Esophagus muscularis mucosa (tissue), 4 donors: ENCODE measurements around the gene SELP. TPM values are rescaled to one million over a fixed set of nuclear protein-coding genes. Genes with fewer than 3 reads are reported as not detected.
A peak's percentile ranks its signal among the peaks of the same experiment; 100 is the strongest.

Experiments
- DNase-seq: peaks from one replicate; pipeline ENCODE4 v3.0.0-alpha.2; 2017; ENCODE audit errors: extremely low spot score
- H3K27ac ChIP-seq, 4 donors: fragments of 200-600 bp; sonication (generic); replicated peaks in 1 of 4; 1 replicate in 3 of 4; 2 replicates in 1 of 4; pipeline ENCODE4 v1.5.1; 2016 to 2019; ENCODE audit warnings: mild to moderate bottlenecking in 1 of 4
- H3K27me3 ChIP-seq, 4 donors: fragments of 200-600 bp; sonication (generic); one replicate each; pipeline versions ENCODE4 v1.5.1 to v1.6.0; 2016 to 2019
- H3K36me3 ChIP-seq, 4 donors: fragments of 200-600 bp; sonication (generic); one replicate each; pipeline ENCODE4 v1.5.1; 2016 to 2019
- H3K4me1 ChIP-seq, 4 donors: fragments of 200-600 bp; sonication (generic); one replicate each; pipeline ENCODE4 v1.5.1; 2016 to 2019
- H3K4me3 ChIP-seq, 4 donors: fragments of 200-600 bp; sonication (generic); 1 replicate in 2 of 4; 2 replicates in 2 of 4; pipeline ENCODE4 v1.5.1; 2016 to 2019; ENCODE audit warnings: mild to moderate bottlenecking in 4 of 4, moderate library complexity in 1 of 4
- H3K9me3 ChIP-seq, 4 donors: fragments of 200-600 bp; sonication (generic); 1 replicate in 3 of 4; 2 replicates in 1 of 4; pipeline ENCODE4 v1.5.1; 2016 to 2019
- CTCF ChIP-seq, 3 experiments: fragments of 200-600 bp in 2 of 3; fragments of 450-650 bp in 1 of 3; sonication (generic) in 2 of 3; IDR thresholded peaks; one replicate each; pipeline ENCODE4 v1.5.1; 2017 to 2019; ENCODE audit warnings: antibody characterized with exemption in 3 of 3, mild to moderate bottlenecking in 2 of 3, moderate library complexity in 1 of 3
- EP300 ChIP-seq: sonication (generic); formaldehyde crosslinking; IDR thresholded peaks from one replicate; pipeline ENCODE4 v1.6.1; 2017; ENCODE audit warnings: antibody characterized with exemption
- POLR2A ChIP-seq: fragments of 450-650 bp; IDR thresholded peaks from one replicate; pipeline ENCODE4 v1.6.1; 2017; ENCODE audit warnings: antibody characterized with exemption, moderate library complexity, mild to moderate bottlenecking, low read depth
- POLR2AphosphoS5 ChIP-seq, 2 donors: sonication (generic); formaldehyde crosslinking; IDR thresholded peaks; one replicate each; pipeline ENCODE4 v1.6.1; 2017; ENCODE audit warnings: antibody characterized with exemption in 2 of 2
- WGBS: methylation state at CpG from one replicate; pipeline ENCODE4 v1.1.5; 2018; 5-methylcytosine and 5-hydroxymethylcytosine counted together
- intact Hi-C: fragments of 100-400 bp; cut with DNase I; formaldehyde crosslinking; loops from one replicate; pipeline ENCODE4 v1.15.1; 2023
- total RNA-seq, 4 donors: library from RNA; depleted of rRNA; stranded (reverse); fragments of >200 nt; gene quantifications; one replicate each; pipeline versions ENCODE4 v1.1.0 to v1.2.1, GENCODE V29; 2016

The SELP gene
- total RNA-seq, 4 donors from 2014 or later, result 2.9 to 28.0 (median 7.5) TPM

- intact Hi-C loops, result no loop called here
- peak; percentile 26 for DNase-seq
- Histone ChIP-seq H3K4me1 (no peaks in the 10 kb centered on the region), H3K36me3 (no peaks in the 10 kb centered on the region), H3K9me3 (no peaks in the 10 kb centered on the region), H3K27me3 (peaks cover 0 to 5% (median 0%) of the 10 kb centered on the region in 4 donors), H3K27ac (no peak overlapping the region), H3K4me3 (no peak overlapping the region)
- TF ChIP-seq POLR2AphosphoS5 (IDR thresholded peaks at IDR 0.05) (no peak), POLR2A (no peak), EP300 (no peak), CTCF (IDR thresholded peaks at IDR 0.05) (no peak)
- WGBS, result 68% methylated on average over 3 of the region's 3 CpGs
These were observed 35.5 kb downstream of the SELP start for GRCh38 chr1:169594391-169594790.

GRCh38 chr1:169590932-169591331, 39.0 kb downstream of the SELP start:
- H3K27me3 ChIP-seq, result peaks cover 0 to 10% (median 0%) of the 10 kb centered on the region in 4 donors
- H3K27ac ChIP-seq, result no peak overlapping the region
- intact Hi-C loops, result no loop called here
- H3K36me3 ChIP-seq, result no peaks in the 10 kb centered on the region
- DNase-seq, result no peak
- H3K4me3 ChIP-seq, result no peak overlapping the region
- peaks cover 0 to 9% (median 8%) of the 10 kb centered on the region in 4 donors for H3K4me1 ChIP-seq
- TF ChIP-seq POLR2AphosphoS5 (IDR thresholded peaks at IDR 0.05), result no peak
- no peak for TF ChIP-seq POLR2A
- no peak for TF ChIP-seq CTCF (IDR thresholded peaks at IDR 0.05)
- no peak for TF ChIP-seq EP300
- no peaks in the 10 kb centered on the region for H3K9me3 ChIP-seq
- 69% methylated on average over 5 of the region's 5 CpGs for WGBS

- DNase-seq, result peak; percentile 68
- no peaks in the 10 kb centered on the region for H3K9me3 ChIP-seq
- no peak overlapping the region for H3K4me3 ChIP-seq
- H3K36me3 ChIP-seq, result no peaks in the 10 kb centered on the region
- H3K27ac ChIP-seq, result no peak overlapping the region
- peaks cover 0 to 10% (median 9%) of the 10 kb centered on the region in 4 donors for H3K4me1 ChIP-seq
- WGBS, result 77% methylated on average over 4 of the region's 4 CpGs
- TF ChIP-seq POLR2A, result no peak
- no peak for TF ChIP-seq EP300
- no peak for TF ChIP-seq POLR2AphosphoS5 (IDR thresholded peaks at IDR 0.05)
- TF ChIP-seq CTCF (IDR thresholded peaks at IDR 0.05), result no peak
- peaks cover 0 to 20% (median 0%) of the 10 kb centered on the region in 4 donors for H3K27me3 ChIP-seq
- intact Hi-C loops, result no loop called here
These were observed 41.0 kb downstream of the SELP start for GRCh38 chr1:169588785-169589485.

- H3K4me3 ChIP-seq, result no peak overlapping the region
- intact Hi-C loops, result no loop called here
- DNase-seq, result no peak
- no peaks in the 10 kb centered on the region for H3K9me3 ChIP-seq
- H3K36me3 ChIP-seq, result no peaks in the 10 kb centered on the region
- TF ChIP-seq POLR2A (no peak), POLR2AphosphoS5 (IDR thresholded peaks at IDR 0.05) (no peak), EP300 (no peak), CTCF (IDR thresholded peaks at IDR 0.05) (no peak)
- H3K27me3 ChIP-seq, result peaks cover 0 to 20% (median 0%) of the 10 kb centered on the region in 4 donors
- peaks cover 0 to 10% (median 9%) of the 10 kb centered on the region in 4 donors for H3K4me1 ChIP-seq
- WGBS, result 18% methylated on average over 1 of the region's 1 CpG
- H3K27ac ChIP-seq, result no peak overlapping the region
These were observed 41.8 kb downstream of the SELP start for GRCh38 chr1:169588112-169588511.
